Activated CD4-positive, alpha-beta memory T cell treated with anti-CD3 and anti-CD28 coated beads, Interleukin-2, amount 10 ng/mL, durations not matched to agents 7 days and 5 days (primary cell): ENCODE data around the gene GPR34. TPM values are rescaled to one million over a fixed set of nuclear protein-coding genes. Genes with fewer than 3 reads are reported as not detected.
"Not testable (repeated sequence)": the region's sequence is repeated elsewhere in the genome, so short reads cannot be mapped to it uniquely, and the experiment has no call there.

Experiments used
- CTCF ChIA-PET: fragments of 350-600 bp; sonication (Branson Sonifier 250); formaldehyde crosslinking; loops from one replicate; lab custom pipeline; 2021; ENCODE audit warnings: antibody characterized with exemption, inconsistent platforms; lab: Charles Lee
- POLR2A ChIA-PET: fragments of 350-600 bp; sonication (Branson Sonifier 250); formaldehyde crosslinking; loops from one replicate; lab custom pipeline; 2021; ENCODE audit warnings: antibody characterized with exemption; lab: Charles Lee
- DNase-seq: peaks from one replicate; pipeline ENCODE4 v3.0.0-alpha.2; 2020
- H3K27ac Mint-ChIP-seq: one replicate; pipeline ENCODE4 v1.8.0; 2021; ENCODE audit warnings: mild to moderate bottlenecking, mixed read lengths
- H3K27me3 Mint-ChIP-seq: one replicate; pipeline ENCODE4 v1.8.0; 2021; ENCODE audit warnings: mixed read lengths
- H3K36me3 Mint-ChIP-seq: one replicate; pipeline ENCODE4 v1.8.0; 2021; ENCODE audit warnings: low read depth, mixed read lengths
- H3K4me1 Mint-ChIP-seq: one replicate; pipeline ENCODE4 v1.8.0; 2021; ENCODE audit warnings: mixed read lengths
- H3K4me3 Mint-ChIP-seq: one replicate; pipeline ENCODE4 v1.8.0; 2021; ENCODE audit warnings: mild to moderate bottlenecking, mixed read lengths
- H3K9me3 Mint-ChIP-seq: one replicate; pipeline ENCODE4 v1.8.0; 2021; ENCODE audit warnings: mixed read lengths
- total RNA-seq, 2 experiments: library from RNA; stranded (reverse); gene quantifications; one replicate each; pipeline ENCODE4 v1.2.3, GENCODE V29; 2021

The GPR34 gene
- total RNA-seq, 2 experiments from 2014 or later: not detected

GRCh38 chrX:41705680-41706374, 17.1 kb downstream of the GPR34 start:
- Mint-ChIP-seq H3K9me3 (no peaks in the 10 kb centered on the region), H3K27ac (peak overlapping the region; percentile 53), H3K36me3 (peaks cover 14% of the 10 kb centered on the region), H3K4me3 (no peak overlapping the region), H3K27me3 (no peaks in the 10 kb centered on the region), H3K4me1 (peaks cover 32% of the 10 kb centered on the region)
- no peak for DNase-seq
- ChIA-PET POLR2A (no interaction called here), CTCF (no interaction called here)

- Mint-ChIP-seq H3K9me3 (no peaks in the 10 kb centered on the region), H3K36me3 (peaks cover 12% of the 10 kb centered on the region), H3K27ac (no peak overlapping the region), H3K4me1 (peaks cover 34% of the 10 kb centered on the region), H3K4me3 (no peak overlapping the region), H3K27me3 (no peaks in the 10 kb centered on the region)
- ChIA-PET CTCF (no interaction called here), POLR2A (no interaction called here)
- no peak for DNase-seq
These were observed 18.4 kb downstream of the GPR34 start for GRCh38 chrX:41707218-41707617.

- Mint-ChIP-seq H3K9me3 (no peaks in the 10 kb centered on the region), H3K27ac (no peak overlapping the region), H3K4me3 (no peak overlapping the region), H3K27me3 (no peaks in the 10 kb centered on the region), H3K4me1 (peaks cover 30% of the 10 kb centered on the region), H3K36me3 (peaks cover 14% of the 10 kb centered on the region)
- ChIA-PET CTCF (interaction anchor here (0.6 kb wide), 1 partner anchor 251 kb away, joined by 3 read pairs; no protein-coding TSS in a partner anchor), POLR2A (interaction anchor here (1.5 kb wide), 1 partner anchor 12 kb away, joined by 4 read pairs; no protein-coding TSS in a partner anchor)
- DNase-seq: no peak
These were observed 19.7 kb downstream of the GPR34 start for GRCh38 chrX:41708486-41708885.

- no peaks in the 10 kb centered on the region for H3K27me3 Mint-ChIP-seq
- no peak overlapping the region for H3K4me3 Mint-ChIP-seq
- peaks cover 17% of the 10 kb centered on the region for H3K36me3 Mint-ChIP-seq
- CTCF ChIA-PET: no interaction called here
- H3K9me3 Mint-ChIP-seq: no peaks in the 10 kb centered on the region
- no peak for DNase-seq
- peaks cover 10% of the 10 kb centered on the region for H3K4me1 Mint-ChIP-seq
- H3K27ac Mint-ChIP-seq: no peak overlapping the region
- POLR2A ChIA-PET: no interaction called here
These were observed 22.4 kb downstream of the GPR34 start for GRCh38 chrX:41711021-41711667.

GRCh38 chrX:41716222-41716621, 27.4 kb downstream of the GPR34 start:
- ChIA-PET CTCF (no interaction called here), POLR2A (no interaction called here)
- peaks cover 35% of the 10 kb centered on the region for H3K4me1 Mint-ChIP-seq
- H3K27me3 Mint-ChIP-seq: no peaks in the 10 kb centered on the region
- peaks cover 45% of the 10 kb centered on the region for H3K36me3 Mint-ChIP-seq
- H3K27ac Mint-ChIP-seq: no peak overlapping the region
- no peak for DNase-seq
- peaks cover 13% of the 10 kb centered on the region for H3K9me3 Mint-ChIP-seq
- no peak overlapping the region for H3K4me3 Mint-ChIP-seq

GRCh38 chrX:41716767-41717473, 28.1 kb downstream of the GPR34 start:
- CTCF ChIA-PET: no interaction called here
- POLR2A ChIA-PET: no interaction called here
- Mint-ChIP-seq H3K4me3 (no peak overlapping the region), H3K27me3 (no peaks in the 10 kb centered on the region), H3K27ac (no peak overlapping the region), H3K4me1 (peaks cover 40% of the 10 kb centered on the region), H3K9me3 (peaks cover 13% of the 10 kb centered on the region), H3K36me3 (peaks cover 45% of the 10 kb centered on the region)
- DNase-seq: no peak

- Mint-ChIP-seq H3K27me3 (no peaks in the 10 kb centered on the region), H3K4me1 (peaks cover 56% of the 10 kb centered on the region), H3K9me3 (peaks cover 13% of the 10 kb centered on the region), H3K27ac (no peak overlapping the region), H3K4me3 (no peak overlapping the region), H3K36me3 (peaks cover 48% of the 10 kb centered on the region)
- ChIA-PET CTCF (no interaction called here), POLR2A (interaction anchor here (1.3 kb wide), 1 partner anchor 22 kb away, joined by 3 read pairs; no protein-coding TSS in a partner anchor)
- DNase-seq: no peak
These were observed 29.9 kb downstream of the GPR34 start for GRCh38 chrX:41718481-41719235.

- not testable (repeated sequence) for H3K4me3 Mint-ChIP-seq, H3K27me3 Mint-ChIP-seq, DNase-seq
- CTCF ChIA-PET: interaction anchor here (1.0 kb wide), 1 partner anchor 10 kb away, joined by 3 read pairs; no protein-coding TSS in a partner anchor
- Mint-ChIP-seq H3K4me1 (peaks cover 60% of the 10 kb centered on the region), H3K27ac (peak overlapping the region; percentile 33), H3K36me3 (peaks cover 43% of the 10 kb centered on the region), H3K9me3 (peaks cover 13% of the 10 kb centered on the region)
- POLR2A ChIA-PET: interaction anchor here (0.7 to 1.3 kb wide), 6 partner anchors 10 to 53 kb away, joined by 3 to 5 read pairs (median 4); no protein-coding TSS in a partner anchor
These were observed 30.8 kb downstream of the GPR34 start for GRCh38 chrX:41719610-41720009.

GRCh38 chrX:41720125-41720779, 31.5 kb downstream of the GPR34 start:
- no peaks in the 10 kb centered on the region for H3K27me3 Mint-ChIP-seq
- DNase-seq: peak; percentile 67
- peak overlapping the region; percentile 33 for H3K27ac Mint-ChIP-seq
- ChIA-PET CTCF (interaction anchor here (1.0 kb wide), 1 partner anchor 10 kb away, joined by 3 read pairs; no protein-coding TSS in a partner anchor), POLR2A (interaction anchor here (0.7 to 1.3 kb wide), 6 partner anchors 9 to 53 kb away, joined by 3 to 5 read pairs (median 4); no protein-coding TSS in a partner anchor)
- peaks cover 43% of the 10 kb centered on the region for H3K36me3 Mint-ChIP-seq
- peaks cover 13% of the 10 kb centered on the region for H3K9me3 Mint-ChIP-seq
- no peak overlapping the region for H3K4me3 Mint-ChIP-seq
- peaks cover 60% of the 10 kb centered on the region for H3K4me1 Mint-ChIP-seq

- no peak overlapping the region for H3K4me3 Mint-ChIP-seq
- ChIA-PET CTCF (no interaction called here), POLR2A (no interaction called here)
- no peak for DNase-seq
- peaks cover 13% of the 10 kb centered on the region for H3K9me3 Mint-ChIP-seq
- peaks cover 37% of the 10 kb centered on the region for H3K36me3 Mint-ChIP-seq
- no peak overlapping the region for H3K27ac Mint-ChIP-seq
- H3K4me1 Mint-ChIP-seq: peaks cover 53% of the 10 kb centered on the region
- no peaks in the 10 kb centered on the region for H3K27me3 Mint-ChIP-seq
These were observed 32.8 kb downstream of the GPR34 start for GRCh38 chrX:41721590-41721989.

- no peak overlapping the region for H3K4me3 Mint-ChIP-seq
- H3K27ac Mint-ChIP-seq: no peak overlapping the region
These were observed 33.4 kb downstream of the GPR34 start for GRCh38 chrX:41722214-41722613.

More at GRCh38 chrX:41722214-41722613, 33.4 kb downstream of the GPR34 start:
- no peak for DNase-seq
- H3K27me3 Mint-ChIP-seq: no peaks in the 10 kb centered on the region
- ChIA-PET POLR2A (no interaction called here), CTCF (no interaction called here)
- peaks cover 36% of the 10 kb centered on the region for H3K36me3 Mint-ChIP-seq
- peaks cover 48% of the 10 kb centered on the region for H3K4me1 Mint-ChIP-seq
- peaks cover 7% of the 10 kb centered on the region for H3K9me3 Mint-ChIP-seq
